Nephron (organoid): ENCODE data around the gene PDLIM4.

Experiments
- H3K27ac Mint-ChIP-seq, 3 experiments: 2 replicates each; pipeline ENCODE4 v1.8.0; 2020; ENCODE audit warnings: mixed read lengths in 3 of 3, mild to moderate bottlenecking in 2 of 3, moderate library complexity in 1 of 3
- H3K27me3 Mint-ChIP-seq: 2 replicates; pipeline ENCODE4 v1.8.0; 2021; ENCODE audit warnings: low read depth, mild to moderate bottlenecking, moderate library complexity, mixed read lengths
- H3K36me3 Mint-ChIP-seq: 2 replicates; pipeline ENCODE4 v1.8.0; 2020; ENCODE audit warnings: low read depth, mixed read lengths
- H3K4me1 Mint-ChIP-seq: 2 replicates; pipeline ENCODE4 v1.8.0; 2020; ENCODE audit warnings: mixed read lengths
- H3K4me3 Mint-ChIP-seq, 3 experiments: 2 replicates each; pipeline ENCODE4 v1.8.0; 2020; ENCODE audit warnings: mild to moderate bottlenecking in 3 of 3, mixed read lengths in 3 of 3, moderate library complexity in 2 of 3
- H3K9me3 Mint-ChIP-seq: 2 replicates; pipeline ENCODE4 v1.8.0; 2020; ENCODE audit warnings: mixed read lengths
- TF ChIP-seq, protein P1 (sequence below), 3 experiments: fragments of 200-600 bp; sonication (generic); IDR thresholded peaks; one replicate each; pipeline ENCODE4 v1.5.0; 2021; ENCODE audit warnings: antibody characterized with exemption in 3 of 3; ENCODE audit not compliant: unreplicated experiment in 3 of 3

Gene PDLIM4

DNA sequence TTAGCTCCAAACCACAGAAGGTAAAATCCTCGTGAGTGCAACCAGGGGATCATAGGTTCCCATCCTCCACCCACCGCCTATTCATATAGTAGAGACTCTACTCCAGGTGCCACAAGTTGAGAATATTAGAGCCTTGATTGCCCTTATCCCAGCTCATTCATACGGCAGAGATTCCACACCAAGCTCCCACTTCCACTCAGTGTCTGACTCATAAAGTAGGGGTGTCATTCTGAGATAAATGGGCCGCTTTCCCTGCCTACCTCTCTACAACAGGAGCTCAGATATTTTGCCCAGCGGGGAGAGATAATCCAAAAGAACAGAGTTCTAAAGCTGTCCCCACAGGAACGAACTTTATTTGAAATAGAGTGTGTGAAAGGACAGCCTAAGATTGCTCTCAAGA lies 46.1 kb downstream of the PDLIM4 start:
- peaks cover 16% of the 10 kb centered on the region for H3K9me3 Mint-ChIP-seq
- no peak overlapping the region for H3K4me3 Mint-ChIP-seq
- H3K4me1 Mint-ChIP-seq = no peaks in the 10 kb centered on the region
- peaks cover 15% of the 10 kb centered on the region for H3K36me3 Mint-ChIP-seq
- no peak overlapping the region for H3K27ac Mint-ChIP-seq
- H3K27me3 Mint-ChIP-seq = no peaks in the 10 kb centered on the region
- TF ChIP-seq, protein P1, sequence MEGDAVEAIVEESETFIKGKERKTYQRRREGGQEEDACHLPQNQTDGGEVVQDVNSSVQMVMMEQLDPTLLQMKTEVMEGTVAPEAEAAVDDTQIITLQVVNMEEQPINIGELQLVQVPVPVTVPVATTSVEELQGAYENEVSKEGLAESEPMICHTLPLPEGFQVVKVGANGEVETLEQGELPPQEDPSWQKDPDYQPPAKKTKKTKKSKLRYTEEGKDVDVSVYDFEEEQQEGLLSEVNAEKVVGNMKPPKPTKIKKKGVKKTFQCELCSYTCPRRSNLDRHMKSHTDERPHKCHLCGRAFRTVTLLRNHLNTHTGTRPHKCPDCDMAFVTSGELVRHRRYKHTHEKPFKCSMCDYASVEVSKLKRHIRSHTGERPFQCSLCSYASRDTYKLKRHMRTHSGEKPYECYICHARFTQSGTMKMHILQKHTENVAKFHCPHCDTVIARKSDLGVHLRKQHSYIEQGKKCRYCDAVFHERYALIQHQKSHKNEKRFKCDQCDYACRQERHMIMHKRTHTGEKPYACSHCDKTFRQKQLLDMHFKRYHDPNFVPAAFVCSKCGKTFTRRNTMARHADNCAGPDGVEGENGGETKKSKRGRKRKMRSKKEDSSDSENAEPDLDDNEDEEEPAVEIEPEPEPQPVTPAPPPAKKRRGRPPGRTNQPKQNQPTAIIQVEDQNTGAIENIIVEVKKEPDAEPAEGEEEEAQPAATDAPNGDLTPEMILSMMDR (IDR thresholded peaks at IDR 0.05; ENCODE audit: unreplicated experiment in 3 of 3) = no peak

DNA sequence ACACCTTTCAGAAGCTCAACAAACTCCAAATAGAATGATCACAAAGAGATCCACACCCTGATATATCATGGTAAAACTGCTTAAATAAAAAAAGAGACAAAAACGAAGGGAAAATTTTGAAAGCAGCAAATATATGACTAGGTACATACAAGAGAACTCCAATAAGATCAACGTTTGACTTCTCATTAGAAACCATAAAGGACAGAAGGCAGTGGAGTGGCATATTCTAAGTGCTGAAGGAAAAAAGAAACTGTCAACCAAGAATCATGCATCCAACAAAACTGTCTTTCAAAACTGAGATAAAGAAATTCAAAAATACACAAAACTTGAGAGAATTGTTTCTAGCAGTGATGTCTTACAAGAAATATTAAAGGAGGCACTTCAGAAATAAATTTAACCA lies 47.9 kb downstream of the PDLIM4 start:
- no peak overlapping the region for H3K4me3 Mint-ChIP-seq
- H3K36me3 Mint-ChIP-seq = peaks cover 15% of the 10 kb centered on the region
- TF ChIP-seq, protein P1 (IDR thresholded peaks at IDR 0.05; ENCODE audit: unreplicated experiment in 3 of 3) = no peak
- H3K4me1 Mint-ChIP-seq = peaks cover 3% of the 10 kb centered on the region
- H3K9me3 Mint-ChIP-seq = peaks cover 16% of the 10 kb centered on the region
- H3K27me3 Mint-ChIP-seq = no peaks in the 10 kb centered on the region
- no peak overlapping the region for H3K27ac Mint-ChIP-seq

DNA sequence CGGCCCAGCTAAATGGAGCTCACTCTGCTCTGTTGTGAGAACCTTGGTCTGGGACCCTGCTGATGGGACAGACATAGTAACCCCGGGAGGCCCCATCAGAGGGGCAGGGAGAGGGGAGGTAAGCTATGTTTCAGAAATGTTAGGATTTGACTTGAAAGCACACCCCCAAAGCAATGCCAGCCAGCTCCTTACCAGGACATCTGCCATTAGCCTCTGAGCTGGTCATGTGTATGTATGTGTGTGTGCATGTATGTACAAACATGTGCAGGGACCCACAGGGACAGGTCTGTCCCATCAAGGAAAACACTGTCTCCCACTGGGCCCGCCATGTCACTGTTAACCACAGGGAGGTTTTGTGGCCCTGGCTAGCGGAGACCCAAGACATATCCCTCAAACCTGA lies 51.2 kb downstream of the PDLIM4 start:
- no peak overlapping the region for H3K4me3 Mint-ChIP-seq
- TF ChIP-seq, protein P1 (IDR thresholded peaks at IDR 0.05; ENCODE audit: unreplicated experiment in 3 of 3) = no peak
- H3K4me1 Mint-ChIP-seq = peaks cover 13% of the 10 kb centered on the region
- H3K27ac Mint-ChIP-seq = no peak overlapping the region
- no peaks in the 10 kb centered on the region for H3K27me3 Mint-ChIP-seq
- peaks cover 16% of the 10 kb centered on the region for H3K9me3 Mint-ChIP-seq
- peaks cover 14% of the 10 kb centered on the region for H3K36me3 Mint-ChIP-seq

DNA sequence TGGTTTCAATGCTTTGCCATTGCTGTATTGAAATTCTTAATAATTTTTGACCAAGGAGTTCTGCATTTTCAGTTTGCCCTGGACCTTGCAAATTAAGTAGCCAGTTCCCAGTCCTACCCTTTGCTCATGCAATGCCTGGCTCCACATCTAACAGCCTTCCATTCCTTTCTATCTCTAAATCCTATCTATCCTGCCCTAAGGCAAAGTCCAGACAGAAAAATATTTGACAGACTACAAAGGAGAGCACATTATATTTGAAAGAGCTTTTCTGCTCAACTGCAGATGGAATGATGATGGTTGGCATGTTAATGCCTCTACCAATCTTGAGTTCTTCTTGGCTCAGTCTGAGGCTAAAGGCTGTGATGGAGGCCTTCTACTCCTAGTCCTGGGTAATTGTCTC lies 52.2 kb downstream of the PDLIM4 start:
- peaks cover 23% of the 10 kb centered on the region for H3K4me1 Mint-ChIP-seq
- TF ChIP-seq, protein P1 (IDR thresholded peaks at IDR 0.05; ENCODE audit: unreplicated experiment in 3 of 3) = no peak
- peaks cover 14% of the 10 kb centered on the region for H3K36me3 Mint-ChIP-seq
- no peak overlapping the region for H3K4me3 Mint-ChIP-seq
- H3K9me3 Mint-ChIP-seq = peaks cover 7% of the 10 kb centered on the region
- no peaks in the 10 kb centered on the region for H3K27me3 Mint-ChIP-seq
- peak overlapping the region in 1 of 3 experiments; percentile 24 for H3K27ac Mint-ChIP-seq

DNA sequence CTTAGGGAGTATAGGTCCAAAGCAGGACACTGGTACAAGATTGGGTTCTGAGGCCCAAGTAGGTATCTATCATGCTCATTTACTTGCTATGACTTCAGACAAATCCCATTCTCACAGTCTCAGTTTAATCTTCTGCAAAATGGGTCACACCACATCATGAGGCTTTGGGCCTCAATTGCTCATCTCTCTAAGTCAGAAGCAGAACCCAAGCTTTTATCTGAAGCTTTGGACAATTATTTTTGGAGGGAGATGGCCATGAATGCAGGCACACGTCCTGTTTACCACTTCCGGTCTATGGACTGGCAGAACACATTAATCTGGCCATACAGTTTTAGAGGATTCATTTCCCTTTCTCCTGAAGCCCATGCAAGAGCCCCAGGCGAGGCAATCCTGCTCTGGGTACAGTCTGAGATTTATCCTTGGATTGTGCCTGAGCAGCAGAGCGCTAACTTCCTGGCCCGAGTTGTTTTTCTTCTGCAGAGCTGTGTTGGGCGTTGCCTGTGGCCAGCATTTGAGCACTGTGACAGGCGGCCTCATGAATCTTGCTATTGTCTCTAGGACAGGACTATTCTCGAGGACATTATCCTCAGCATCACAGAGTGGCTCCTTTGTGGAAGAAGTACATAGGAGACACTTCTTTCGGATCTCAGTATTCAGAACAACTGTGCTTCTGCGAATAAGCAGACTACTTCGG lies 52.8 kb downstream of the PDLIM4 start:
- Mint-ChIP-seq H3K4me3 (no peak overlapping the region), H3K4me1 (peaks cover 25% of the 10 kb centered on the region), H3K27me3 (no peaks in the 10 kb centered on the region), H3K36me3 (peaks cover 9% of the 10 kb centered on the region), H3K9me3 (peaks cover 3% of the 10 kb centered on the region), H3K27ac (peak overlapping the region in 2 of 3 experiments; percentile 22 to 30)
- TF ChIP-seq, protein P1 (IDR thresholded peaks at IDR 0.05; ENCODE audit: unreplicated experiment in 3 of 3) = no peak

DNA sequence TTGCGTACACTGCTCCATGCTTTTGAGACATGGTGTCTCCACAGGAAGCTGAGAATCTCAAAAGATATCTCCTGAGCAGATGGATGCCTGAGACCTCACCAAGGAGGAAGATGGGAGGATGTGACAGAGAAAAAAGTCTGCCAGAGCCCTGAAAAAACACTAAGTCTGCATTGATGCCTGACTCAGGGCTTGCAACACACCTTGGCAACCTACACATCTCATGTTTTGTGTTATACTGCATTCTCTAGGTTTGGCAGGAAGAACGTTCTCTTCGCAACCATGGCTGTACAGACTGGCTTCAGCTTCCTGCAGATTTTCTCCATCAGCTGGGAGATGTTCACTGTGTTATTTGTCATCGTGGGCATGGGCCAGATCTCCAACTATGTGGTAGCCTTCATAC lies 55.9 kb downstream of the PDLIM4 start:
- Mint-ChIP-seq H3K27ac (peak overlapping the region in 2 of 3 experiments; percentile 18 to 37), H3K27me3 (peaks cover 3% of the 10 kb centered on the region), H3K4me1 (peaks cover 49% of the 10 kb centered on the region), H3K36me3 (peaks cover 7% of the 10 kb centered on the region), H3K4me3 (no peak overlapping the region), H3K9me3 (no peaks in the 10 kb centered on the region)
- TF ChIP-seq, protein P1 (IDR thresholded peaks at IDR 0.05; ENCODE audit: unreplicated experiment in 3 of 3) = no peak
